H9 (cell line): ENCODE results near the gene RANBP9. TPM values are rescaled to one million over a fixed set of nuclear protein-coding genes. Genes with fewer than 3 reads are reported as not detected.

Experiments
- DNase-seq: peaks from one replicate; pipeline ENCODE4 v3.0.0-alpha.2; 2017
- H2AFZ ChIP-seq: one replicate; pipeline ENCODE4 v1.6.1; 2013; ENCODE audit warnings: mild to moderate bottlenecking, low read length, control low read depth, moderate library complexity
- H2AK5ac ChIP-seq: 2 replicates; pipeline ENCODE4 v1.6.1; 2013; ENCODE audit warnings: low read length, control low read depth, mixed read lengths; ENCODE audit not compliant: insufficient read length
- H2BK120ac ChIP-seq: one replicate; pipeline ENCODE4 v1.6.1; 2013; ENCODE audit warnings: low read depth, mild to moderate bottlenecking, low read length, control low read depth, inconsistent platforms; ENCODE audit not compliant: poor library complexity, severe bottlenecking
- H2BK12ac ChIP-seq: 2 replicates; pipeline ENCODE4 v1.6.1; 2013; ENCODE audit warnings: low read length, control low read depth, mixed read lengths, low read depth; ENCODE audit not compliant: insufficient read length
- H2BK15ac ChIP-seq: 2 replicates; pipeline ENCODE4 v1.6.1; 2013; ENCODE audit warnings: low read depth, low read length, control low read depth
- H2BK20ac ChIP-seq: one replicate; pipeline ENCODE4 v1.6.1; 2013; ENCODE audit warnings: low read depth, mild to moderate bottlenecking, low read length, control low read depth, inconsistent platforms; ENCODE audit not compliant: poor library complexity, severe bottlenecking
- H2BK5ac ChIP-seq: 2 replicates; pipeline ENCODE4 v1.6.1; 2013; ENCODE audit warnings: low read length, control low read depth, mixed read lengths; ENCODE audit not compliant: insufficient read length
- H3K14ac ChIP-seq: 2 replicates; pipeline ENCODE4 v1.6.1; 2013; ENCODE audit warnings: low read length, control low read depth; ENCODE audit not compliant: insufficient read depth
- H3K18ac ChIP-seq: 2 replicates; pipeline ENCODE4 v1.6.1; 2013; ENCODE audit warnings: low read depth, mild to moderate bottlenecking, mixed read lengths, low read length, control low read depth; ENCODE audit not compliant: insufficient read length
- H3K23ac ChIP-seq: 2 replicates; pipeline ENCODE4 v1.6.1; 2013; ENCODE audit warnings: low read length, control low read depth, mixed read lengths, low read depth; ENCODE audit not compliant: insufficient read length
- H3K23me2 ChIP-seq: 2 replicates; pipeline ENCODE4 v1.6.1; 2013; ENCODE audit warnings: low read depth, mild to moderate bottlenecking, mixed read lengths, low read length, control low read depth; ENCODE audit not compliant: insufficient read length, poor library complexity, severe bottlenecking
- H3K27ac ChIP-seq: 2 replicates; pipeline ENCODE4 v1.5.1; 2013; ENCODE audit warnings: low read length, control low read depth, mixed read lengths, low read depth; ENCODE audit not compliant: insufficient read length
- H3K27me3 ChIP-seq: 2 replicates; pipeline ENCODE4 v1.6.1; 2013; ENCODE audit warnings: low read length, control low read depth, inconsistent platforms; ENCODE audit not compliant: insufficient read depth
- H3K4ac ChIP-seq: 2 replicates; pipeline ENCODE4 v1.6.1; 2013; ENCODE audit warnings: low read depth, mild to moderate bottlenecking, control low read depth, inconsistent platforms, low read length, moderate library complexity
- H3K4me1 ChIP-seq: 2 replicates; pipeline ENCODE4 v1.6.1; 2013; ENCODE audit warnings: low read length, control low read depth, inconsistent platforms; ENCODE audit not compliant: insufficient read depth
- H3K4me2 ChIP-seq: 2 replicates; pipeline ENCODE4 v1.6.1; 2013; ENCODE audit warnings: low read length, control low read depth, mixed read lengths; ENCODE audit not compliant: insufficient read length, insufficient read depth
- H3K56ac ChIP-seq: 2 replicates; pipeline ENCODE4 v1.6.1; 2013; ENCODE audit warnings: low read depth, mild to moderate bottlenecking, mixed read lengths, low read length, control low read depth; ENCODE audit not compliant: insufficient read length
- H3K79me1 ChIP-seq: 2 replicates; pipeline ENCODE4 v1.6.1; 2013; ENCODE audit warnings: low read depth, mild to moderate bottlenecking, moderate library complexity, low read length, control low read depth, inconsistent platforms; ENCODE audit not compliant: insufficient read depth, poor library complexity, severe bottlenecking
- H3K79me2 ChIP-seq: 2 replicates; pipeline ENCODE4 v1.6.1; 2013; ENCODE audit warnings: low read length, control low read depth, inconsistent platforms; ENCODE audit not compliant: insufficient read depth
- H3K9ac ChIP-seq: 2 replicates; pipeline ENCODE4 v1.6.1; 2013; ENCODE audit warnings: low read length, control low read depth, mixed read lengths; ENCODE audit not compliant: insufficient read length; ENCODE audit errors: extremely low read depth
- H3K9me3 ChIP-seq: one replicate; pipeline ENCODE4 v1.6.1; 2013; ENCODE audit warnings: low read depth, low read length, inconsistent platforms; ENCODE audit not compliant: control insufficient read depth
- H3T11ph ChIP-seq: one replicate; pipeline ENCODE4 v1.6.1; 2013; ENCODE audit warnings: mild to moderate bottlenecking, low read length, control low read depth, inconsistent platforms
- H4K20me1 ChIP-seq: one replicate; pipeline ENCODE4 v1.6.1; 2013; ENCODE audit not compliant: control insufficient read depth, insufficient read length, insufficient read depth
- H4K5ac ChIP-seq: 2 replicates; pipeline ENCODE4 v1.6.1; 2013; ENCODE audit warnings: low read depth, mild to moderate bottlenecking, mixed read lengths, low read length, control low read depth; ENCODE audit not compliant: insufficient read length
- H4K8ac ChIP-seq: replicated peaks from 2 replicates; pipeline ENCODE4 v1.6.1; 2013; ENCODE audit warnings: low read length, control low read depth, mixed read lengths, low read depth; ENCODE audit not compliant: insufficient read length
- H4K91ac ChIP-seq: 2 replicates; pipeline ENCODE4 v1.6.1; 2013; ENCODE audit warnings: low read depth, mild to moderate bottlenecking, moderate library complexity, mixed read lengths, low read length, control low read depth; ENCODE audit not compliant: insufficient read length
- H3K27ac Mint-ChIP-seq, 3 experiments: 2 replicates in 2 of 3; 3 replicates in 1 of 3; pipeline ENCODE4 v1.8.0; 2020 to 2021; ENCODE audit warnings: mixed read lengths in 3 of 3, mild to moderate bottlenecking in 1 of 3, moderate library complexity in 1 of 3
- H3K27me3 Mint-ChIP-seq: 2 replicates; pipeline ENCODE4 v1.8.0; 2021; ENCODE audit warnings: low read depth, mild to moderate bottlenecking, moderate library complexity, mixed read lengths
- H3K36me3 Mint-ChIP-seq, 3 experiments: 2 replicates in 2 of 3; 3 replicates in 1 of 3; pipeline ENCODE4 v1.8.0; 2020 to 2021; ENCODE audit warnings: low read depth in 3 of 3, mixed read lengths in 3 of 3; ENCODE audit not compliant: insufficient read depth in 1 of 3
- H3K4me1 Mint-ChIP-seq, 2 experiments: 2 replicates each; pipeline ENCODE4 v1.8.0; 2020; ENCODE audit warnings: mixed read lengths in 2 of 2
- H3K4me3 Mint-ChIP-seq, 2 experiments: 2 replicates in 1 of 2; 3 replicates in 1 of 2; pipeline ENCODE4 v1.8.0; 2020 to 2021; ENCODE audit warnings: mild to moderate bottlenecking in 2 of 2, mixed read lengths in 2 of 2, moderate library complexity in 1 of 2
- H3K9me3 Mint-ChIP-seq, 2 experiments: 2 replicates in 1 of 2; 3 replicates in 1 of 2; pipeline ENCODE4 v1.8.0; 2020; ENCODE audit warnings: mild to moderate bottlenecking in 2 of 2, mixed read lengths in 2 of 2, moderate library complexity in 1 of 2
- WGBS: extraction: QIAGEN DNeasy Blood & Tissue Kit; methylation state at CpG from one replicate; pipeline ENCODE4 v1.1.7; 2013; ENCODE audit warnings: missing lambda C conversion rate, low lambda C conversion rate, mixed read lengths; ENCODE audit not compliant: insufficient read length; ENCODE audit errors: extremely low coverage; 5-methylcytosine and 5-hydroxymethylcytosine counted together
- total RNA-seq: library from RNA; stranded (reverse); gene quantifications from 2 replicates; pipeline ENCODE4 v1.2.1, GENCODE V29; 2021
- TF ChIP-seq, protein P1 (sequence below): fragments of 200-600 bp; sonication (generic); conservative IDR thresholded peaks from 3 replicates; pipeline ENCODE4 v1.8.0; 2021; ENCODE audit warnings: antibody characterized with exemption, mild to moderate bottlenecking

RANBP9 gene
- total RNA-seq, 1 experiment from 2014 or later = 37.2 TPM

DNA sequence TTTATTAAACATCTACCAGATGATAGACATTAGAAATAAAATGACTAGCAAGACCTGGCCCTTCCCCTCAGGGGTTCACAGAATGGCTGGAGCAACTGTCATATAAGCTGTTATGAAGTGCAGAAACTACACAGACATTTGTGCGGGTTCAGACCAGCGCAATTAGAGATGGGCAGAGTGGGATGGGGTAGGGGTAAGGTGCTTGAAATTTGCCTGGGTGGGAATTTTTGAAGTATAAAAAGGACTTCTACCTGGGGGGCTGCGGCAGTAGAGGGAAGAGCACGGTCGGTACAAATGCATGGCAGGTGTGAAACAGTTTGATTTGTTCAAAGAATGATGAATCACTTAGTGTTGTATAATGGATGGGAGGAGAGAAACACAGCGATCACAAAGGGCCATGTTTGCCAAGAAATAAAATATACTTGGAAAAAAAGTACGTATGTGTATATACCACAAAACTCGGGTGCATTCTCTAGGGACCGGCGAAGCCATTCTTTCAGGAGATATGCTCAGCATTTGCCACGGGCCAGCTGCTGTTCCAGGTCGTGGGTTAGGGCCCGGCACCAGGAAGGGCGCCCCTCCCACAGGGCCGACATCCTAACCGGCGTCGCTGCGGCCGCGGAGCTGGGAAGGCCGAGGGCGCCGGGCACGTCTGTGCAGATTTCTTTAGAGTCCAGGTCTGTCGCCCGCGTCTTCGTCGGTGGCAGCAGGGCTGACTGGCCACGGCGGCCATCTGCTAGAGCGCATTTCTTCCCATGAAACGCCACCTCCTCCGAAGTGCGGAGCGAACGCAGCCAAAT lies 97.3 kb downstream of the RANBP9 start:
- no peak overlapping the region for H2AK5ac ChIP-seq
- peak overlapping the region; percentile 88 for H3K9ac ChIP-seq
- H3K14ac ChIP-seq = peak overlapping the region; percentile 69
- peaks cover 3% of the 10 kb centered on the region for H3K79me1 ChIP-seq
- H2BK120ac ChIP-seq = no peak overlapping the region
- H2BK20ac ChIP-seq = no peak overlapping the region
- H2BK15ac ChIP-seq = no peak overlapping the region
- TF ChIP-seq, protein P1, sequence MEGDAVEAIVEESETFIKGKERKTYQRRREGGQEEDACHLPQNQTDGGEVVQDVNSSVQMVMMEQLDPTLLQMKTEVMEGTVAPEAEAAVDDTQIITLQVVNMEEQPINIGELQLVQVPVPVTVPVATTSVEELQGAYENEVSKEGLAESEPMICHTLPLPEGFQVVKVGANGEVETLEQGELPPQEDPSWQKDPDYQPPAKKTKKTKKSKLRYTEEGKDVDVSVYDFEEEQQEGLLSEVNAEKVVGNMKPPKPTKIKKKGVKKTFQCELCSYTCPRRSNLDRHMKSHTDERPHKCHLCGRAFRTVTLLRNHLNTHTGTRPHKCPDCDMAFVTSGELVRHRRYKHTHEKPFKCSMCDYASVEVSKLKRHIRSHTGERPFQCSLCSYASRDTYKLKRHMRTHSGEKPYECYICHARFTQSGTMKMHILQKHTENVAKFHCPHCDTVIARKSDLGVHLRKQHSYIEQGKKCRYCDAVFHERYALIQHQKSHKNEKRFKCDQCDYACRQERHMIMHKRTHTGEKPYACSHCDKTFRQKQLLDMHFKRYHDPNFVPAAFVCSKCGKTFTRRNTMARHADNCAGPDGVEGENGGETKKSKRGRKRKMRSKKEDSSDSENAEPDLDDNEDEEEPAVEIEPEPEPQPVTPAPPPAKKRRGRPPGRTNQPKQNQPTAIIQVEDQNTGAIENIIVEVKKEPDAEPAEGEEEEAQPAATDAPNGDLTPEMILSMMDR = no peak
- H3T11ph ChIP-seq = no peak overlapping the region
- H3K23me2 ChIP-seq = peaks cover 8% of the 10 kb centered on the region
- H3K18ac ChIP-seq = peak overlapping the region; percentile 85
- H3K4me2 ChIP-seq = peak overlapping the region; percentile 61
- no peak overlapping the region for H3K23ac ChIP-seq
- no peaks in the 10 kb centered on the region for H3K27me3 ChIP-seq
- H3K4me1 Mint-ChIP-seq = peaks cover 18 to 24% of the 10 kb centered on the region in 2 experiments
- no peaks in the 10 kb centered on the region for H4K20me1 ChIP-seq
- peak overlapping the region in 2 of 3 experiments; percentile 91 to 97; a peak in 5 of 7 replicates for H3K27ac Mint-ChIP-seq
- peaks cover 3% of the 10 kb centered on the region; the same call in 1 of the 2 replicates for H3K27me3 Mint-ChIP-seq
- no peaks in the 10 kb centered on the region for H3K4me1 ChIP-seq
- no peak overlapping the region for H4K8ac ChIP-seq
- no CpG with 5 or more reads among the region's 38 CpGs for WGBS
- peak overlapping the region; percentile 31 for H4K5ac ChIP-seq
- no peak overlapping the region for H4K91ac ChIP-seq
- no peak overlapping the region for H2AFZ ChIP-seq
- peaks cover 4% of the 10 kb centered on the region; the same call in 1 of the 2 replicates for H3K79me2 ChIP-seq
- no peak overlapping the region for H2BK5ac ChIP-seq
- H3K4me3 Mint-ChIP-seq = peak overlapping the region; percentile 99 to 100
- no peak overlapping the region for H3K56ac ChIP-seq
- H3K36me3 Mint-ChIP-seq = peaks cover 7 to 41% (median 26%) of the 10 kb centered on the region in 3 experiments; a peak in 6 of 7 replicates
- H3K9me3 Mint-ChIP-seq = no peaks in the 10 kb centered on the region; a peak in 1 of 5 replicates
- H2BK12ac ChIP-seq = no peak overlapping the region
- no peaks in the 10 kb centered on the region for H3K9me3 ChIP-seq
- H3K4ac ChIP-seq = no peak overlapping the region
- no peak for DNase-seq
- no peak overlapping the region for H3K27ac ChIP-seq
